Measurements from ENCODE around the gene RFX2.

DNA sequence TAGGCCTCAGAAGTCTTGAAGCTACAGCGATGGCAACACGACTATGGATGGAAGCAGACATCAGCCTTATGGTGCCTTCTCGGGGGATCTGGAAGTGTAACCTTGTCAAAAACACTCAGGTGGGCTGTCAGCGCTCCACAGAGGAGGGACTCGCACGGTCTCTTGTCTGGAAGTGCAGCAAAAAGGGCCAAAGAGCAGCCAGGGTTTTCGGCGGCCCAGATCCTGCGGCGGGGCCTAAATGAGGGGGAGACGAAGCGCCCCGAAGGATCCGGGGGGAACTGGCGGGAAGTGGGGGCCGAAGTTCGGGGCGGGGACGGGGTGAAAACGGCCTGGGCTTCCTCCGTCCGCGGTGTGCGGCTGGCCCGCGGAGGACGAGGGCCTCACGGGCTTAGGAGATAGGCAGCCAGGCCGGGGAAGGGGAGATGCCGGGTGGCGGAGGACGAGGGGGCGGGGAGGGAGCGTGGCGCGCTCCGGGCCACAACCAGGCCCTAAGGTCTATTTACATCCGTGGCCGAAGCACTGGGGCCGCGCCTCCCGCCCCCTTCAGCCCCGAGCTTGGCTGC, 133.0 kb downstream of the RFX2 start:
- TF ChIP-seq GABPA (IDR thresholded peaks at IDR 0.05; ENCODE audit: low read depth) (no peak), CTCF (IDR thresholded peaks at IDR 0.05; ENCODE audit: insufficient read depth, low read length) (no peak)
